A549 treated with GW870086 at 1 μM for 4 hours (cell line): Measurements from ENCODE around the gene CEP55. TPM values are rescaled to one million over a fixed set of nuclear protein-coding genes. Genes with fewer than 3 reads are reported as not detected.

Experiments
- total RNA-seq: library from RNA; stranded (reverse); fragments of 200-300 nt; extraction: Qiagen RNA extraction; gene quantifications from 5 replicates; pipeline ENCODE4 v1.2.3, GENCODE V29; 2022; ENCODE audit warnings: low read depth

CEP55 gene
- 53.5 to 73.6 TPM (median 65.2 TPM) in 5 replicates for total RNA-seq

GRCh38 chr10:93496322-93497041, at the start of gene CEP55:
Gene CEP55, plus strand, starts transcription at chr10:93496612. Its CDS starts 3,440 bp downstream, at chr10:93500052.

GRCh38 chr10:93482145-93482834, 14.1 kb upstream of the CEP55 start, which contains the start of gene MYOF:
Gene MYOF, minus strand, starts transcription at chr10:93482334. Its CDS starts 140 bp downstream, at chr10:93482194.

GRCh38 chr10:93566435-93567276, 70.2 kb downstream of the CEP55 start, which contains the start of gene FFAR4:
Gene FFAR4, plus strand, starts transcription at chr10:93566665. Its CDS starts 56 bp downstream, at chr10:93566721.

Other genes starting within 250 kb of the CEP55 start
- 183 to 250 TPM (median 227 TPM) in 5 replicates for gene MYOF, start 14.3 kb upstream of the CEP55 start, total RNA-seq
- 0.11 to 0.30 TPM (median 0.16 TPM) in 5 replicates for gene FFAR4, start 70.1 kb downstream of the CEP55 start, total RNA-seq
- gene RBP4, start 104.6 kb downstream of the CEP55 start, total RNA-seq, result 8.0 to 11.5 TPM (median 9.6 TPM) in 5 replicates
- gene PDE6C, start 115.9 kb downstream of the CEP55 start, total RNA-seq, result not detected in 5 replicates
- 4.7 to 6.4 TPM (median 5.6 TPM) in 5 replicates for gene FRA10AC1, start 206.0 kb downstream of the CEP55 start, total RNA-seq